GM12891 (cell line): ENCODE results near the gene PIP5K1C.

ENCODE experiments used
- DNase-seq: peaks from one replicate; pipeline ENCODE4 v3.0.0; 2011; ENCODE audit warnings: low spot score; ENCODE audit not compliant: insufficient read length
- FAIRE-seq: peaks from 2 replicates; lab custom pipeline; 2011; peaks lifted over from hg19 to GRCh38; lab: Jason Lieb, UNC
- PAX5 ChIP-seq: IDR thresholded peaks from 2 replicates; pipeline ENCODE4 v1.6.1; 2011; ENCODE audit warnings: low read length, moderate library complexity, mild to moderate bottlenecking; ENCODE audit not compliant: insufficient read depth, severe bottlenecking
- POLR2A ChIP-seq: IDR thresholded peaks from 2 replicates; pipeline ENCODE4 v1.6.1; 2011; ENCODE audit warnings: low read depth, low read length, control low read depth
- POLR2AphosphoS5 ChIP-seq: IDR thresholded peaks from 2 replicates; pipeline ENCODE4 v1.6.1; 2011; ENCODE audit warnings: low read depth, low read length, control low read depth
- POU2F2 ChIP-seq: IDR thresholded peaks from 2 replicates; pipeline ENCODE4 v1.6.1; 2011; ENCODE audit warnings: low read depth, mild to moderate bottlenecking, control low read depth, low read length, moderate library complexity
- SPI1 ChIP-seq: IDR thresholded peaks from 2 replicates; pipeline ENCODE4 v1.6.1; 2011; ENCODE audit warnings: low read depth, low read length, control low read depth
- TAF1 ChIP-seq: IDR thresholded peaks from 2 replicates; pipeline ENCODE4 v1.6.1; 2011; ENCODE audit warnings: low read depth, low read length, control low read depth

Gene PIP5K1C

DNA sequence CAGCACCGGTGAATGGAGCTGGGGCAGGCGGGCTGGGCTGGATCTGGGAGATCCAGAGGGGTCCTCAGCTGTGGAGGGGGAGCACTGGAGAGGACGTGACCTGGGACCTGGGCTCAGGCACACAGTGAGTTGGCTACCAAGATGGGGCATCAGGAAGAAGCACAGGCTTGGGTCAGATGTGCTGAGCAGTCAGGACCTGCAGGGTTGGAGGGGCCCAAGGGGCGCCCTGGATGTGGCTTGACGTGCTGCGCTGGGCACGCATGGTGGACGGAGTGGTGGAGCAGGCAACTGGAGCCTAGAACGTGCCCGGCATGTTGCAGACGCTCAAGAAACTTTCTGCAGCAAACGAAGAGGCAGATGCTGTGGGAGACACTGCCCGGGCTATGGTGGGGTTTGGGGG is 20.7 kb downstream of the PIP5K1C start:
- FAIRE-seq = no peak
- no peak for DNase-seq
- TF ChIP-seq PAX5 (no peak), POU2F2 (no peak), POLR2AphosphoS5 (no peak), TAF1 (no peak), SPI1 (no peak), POLR2A (no peak)

- no peak for TF ChIP-seq PAX5
- TF ChIP-seq SPI1 = no peak
- TF ChIP-seq POU2F2 = no peak
- TF ChIP-seq POLR2A = no peak
- TF ChIP-seq POLR2AphosphoS5 = no peak
- no peak for TF ChIP-seq TAF1
- no peak for DNase-seq
- no peak for FAIRE-seq
Observed at GRCh38 chr19:3679138-3679537, 21.1 kb downstream of the PIP5K1C start.

DNA sequence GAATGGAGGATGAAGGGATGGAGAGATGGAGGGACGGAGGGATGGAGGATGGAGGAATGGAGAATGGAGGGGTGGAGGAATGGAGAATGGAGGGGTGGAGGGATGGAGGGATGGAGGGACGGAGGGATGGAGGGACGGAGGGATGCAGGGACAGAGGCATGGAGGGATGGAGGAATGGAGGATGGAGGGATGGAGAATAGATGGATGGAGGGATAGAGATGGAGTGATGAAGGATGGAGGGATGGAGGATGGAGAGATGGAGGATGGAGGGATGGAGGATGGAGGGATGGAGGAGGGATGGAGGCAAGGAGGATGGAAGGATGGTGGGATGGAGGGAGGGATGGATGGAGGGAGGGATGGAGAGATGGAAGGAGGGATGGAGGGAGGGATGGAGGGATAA is 22.1 kb downstream of the PIP5K1C start:
- TF ChIP-seq POLR2AphosphoS5 = no peak
- no peak for TF ChIP-seq TAF1
- no peak for TF ChIP-seq PAX5
- no peak for TF ChIP-seq POU2F2
- TF ChIP-seq SPI1 = no peak
- TF ChIP-seq POLR2A = no peak
- DNase-seq (no peak), FAIRE-seq (no peak)

DNA sequence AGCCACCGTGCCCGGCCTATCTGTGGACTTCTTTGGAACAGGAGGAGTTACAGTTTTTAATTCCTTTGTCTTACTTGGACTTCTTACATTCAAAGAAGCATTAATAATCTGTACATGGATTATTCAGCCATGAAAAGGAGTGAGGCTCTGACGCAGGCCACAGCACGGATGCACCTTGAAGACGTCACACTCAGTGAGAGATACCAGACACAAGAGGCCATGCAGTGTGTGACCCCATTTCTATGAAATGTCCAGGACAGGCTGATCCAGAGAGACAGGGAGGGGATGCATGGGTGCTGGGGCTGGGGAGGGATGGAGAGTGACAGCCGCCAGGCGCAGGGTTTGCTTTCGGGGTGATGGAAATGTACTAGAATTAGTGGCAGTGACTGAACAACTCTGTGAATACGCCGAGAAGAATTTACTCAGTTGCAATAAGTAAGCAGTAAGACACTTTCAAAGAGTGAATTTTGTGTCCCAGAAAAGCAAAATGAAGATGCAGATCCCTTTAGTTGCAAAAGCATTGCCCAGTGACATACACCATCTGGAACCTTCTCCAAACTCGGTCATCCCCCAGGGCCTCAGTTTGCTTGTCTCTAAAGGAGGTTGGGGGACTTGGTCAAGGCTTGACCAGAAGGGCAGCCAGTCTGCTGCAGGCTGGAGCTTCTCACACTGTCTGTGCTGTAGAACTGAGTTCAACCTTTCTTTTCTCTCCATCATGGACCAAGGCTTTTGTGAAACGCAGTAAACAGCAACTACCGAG is 25.3 kb downstream of the PIP5K1C start:
- DNase-seq (no peak), FAIRE-seq (no peak)
- TF ChIP-seq POLR2A = no peak
- TF ChIP-seq POU2F2 = no peak
- TF ChIP-seq POLR2AphosphoS5 = no peak
- no peak for TF ChIP-seq SPI1
- TF ChIP-seq TAF1 = no peak
- TF ChIP-seq PAX5 = no peak

GRCh38 chr19:3673506-3674439 is 26.5 kb downstream of the PIP5K1C start:
- TF ChIP-seq POU2F2 (no peak), PAX5 (no peak), POLR2AphosphoS5 (no peak), TAF1 (no peak), SPI1 (no peak), POLR2A (no peak)
- FAIRE-seq (no peak), DNase-seq (no peak)

DNA sequence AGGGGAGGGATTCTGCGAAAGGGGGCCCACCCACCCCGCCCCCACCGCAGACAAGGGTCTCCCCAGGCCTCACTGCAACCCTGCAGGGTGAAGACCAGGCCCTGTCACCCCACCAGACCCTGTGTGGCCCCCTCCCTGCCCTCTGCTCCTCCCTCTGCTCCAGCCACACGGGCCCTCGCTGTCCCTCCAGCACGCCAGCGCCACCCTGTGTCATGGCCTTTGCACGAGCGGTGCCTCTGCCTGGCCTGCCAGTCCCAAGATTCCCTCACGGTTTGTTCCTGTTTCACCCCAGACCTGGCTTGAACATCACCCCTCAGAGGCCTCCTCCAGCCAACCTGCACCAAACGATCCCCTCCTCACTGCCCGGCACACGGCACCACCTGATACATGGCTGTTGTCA is 27.3 kb downstream of the PIP5K1C start:
- TF ChIP-seq SPI1 (no peak), POLR2A (no peak), POU2F2 (no peak), POLR2AphosphoS5 (no peak), PAX5 (no peak), TAF1 (no peak)
- FAIRE-seq = no peak
- no peak for DNase-seq

GRCh38 chr19:3672575-3672948 is 27.7 kb downstream of the PIP5K1C start:
- TF ChIP-seq PAX5 (no peak), POLR2AphosphoS5 (no peak), SPI1 (no peak), POLR2A (no peak), TAF1 (no peak), POU2F2 (no peak)
- FAIRE-seq = no peak

DNA sequence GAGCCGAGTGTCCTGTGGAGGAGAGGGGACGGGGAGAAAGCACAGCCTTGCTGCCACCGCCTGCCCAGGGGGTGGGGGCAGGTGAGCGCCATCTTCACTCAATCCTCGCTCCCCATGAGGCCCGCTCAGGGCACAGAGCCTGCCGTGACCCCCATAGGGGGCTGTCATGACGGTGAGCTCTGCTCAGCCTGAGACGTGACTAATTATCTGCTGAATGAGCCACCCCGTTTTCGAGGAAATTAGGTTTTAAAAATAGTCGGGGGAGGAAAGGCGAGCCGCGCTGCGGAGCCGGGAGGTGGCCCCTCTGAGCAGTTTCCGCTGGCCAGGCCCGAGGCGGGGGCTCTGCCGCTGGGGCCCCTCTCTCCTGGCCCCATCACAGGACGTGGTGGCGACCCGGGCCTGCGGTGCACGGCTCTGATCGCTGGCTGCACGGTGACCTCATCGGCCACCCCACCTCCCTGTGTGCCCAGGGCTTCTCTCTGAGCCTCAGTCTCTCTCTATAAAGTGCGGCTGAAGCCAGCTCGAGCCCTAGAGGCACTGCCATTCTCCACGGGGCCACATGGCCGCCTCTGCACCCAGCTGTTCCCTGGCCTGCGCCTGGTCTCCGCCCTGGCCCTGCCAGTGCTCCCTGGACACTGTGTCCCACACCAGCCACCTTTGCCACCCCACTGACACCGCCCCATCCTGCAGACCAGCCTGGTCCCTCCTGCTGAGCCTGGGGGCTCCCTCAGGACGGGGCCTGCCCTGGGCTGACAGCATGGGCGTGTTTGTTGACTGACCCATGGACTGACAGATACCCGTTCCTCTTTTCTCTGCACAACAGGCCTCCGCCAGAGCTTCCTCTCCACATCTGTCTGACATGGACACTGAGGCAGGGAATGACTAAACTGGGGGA is 28.3 kb downstream of the PIP5K1C start:
- TF ChIP-seq SPI1 (peak; percentile 61), POU2F2 (no peak)
- no peak for FAIRE-seq
- no peak for DNase-seq

More at GRCh38 chr19:3672575-3672948, 27.7 kb downstream of the PIP5K1C start:
- DNase-seq = no peak
